AG09309 (cell line): Measurements from ENCODE around the gene CLCN4.

Experiments used
- DNase-seq: peaks from one replicate; pipeline ENCODE4 v3.0.0-alpha.2; 2010; ENCODE audit warnings: low read depth
- H3K4me3 ChIP-seq: 2 replicates; pipeline ENCODE4 v1.5.1; 2011; ENCODE audit warnings: mild to moderate bottlenecking, low read depth, low read length, moderate library complexity; ENCODE audit not compliant: control insufficient read depth
- TF ChIP-seq, protein P1 (sequence below): IDR thresholded peaks from 2 replicates; pipeline ENCODE4 v1.5.1; 2011; ENCODE audit warnings: mild to moderate bottlenecking, low read depth, low read length, inconsistent platforms; ENCODE audit not compliant: insufficient read depth, control insufficient read depth; ENCODE audit errors: missing control alignments

The CLCN4 gene

DNA sequence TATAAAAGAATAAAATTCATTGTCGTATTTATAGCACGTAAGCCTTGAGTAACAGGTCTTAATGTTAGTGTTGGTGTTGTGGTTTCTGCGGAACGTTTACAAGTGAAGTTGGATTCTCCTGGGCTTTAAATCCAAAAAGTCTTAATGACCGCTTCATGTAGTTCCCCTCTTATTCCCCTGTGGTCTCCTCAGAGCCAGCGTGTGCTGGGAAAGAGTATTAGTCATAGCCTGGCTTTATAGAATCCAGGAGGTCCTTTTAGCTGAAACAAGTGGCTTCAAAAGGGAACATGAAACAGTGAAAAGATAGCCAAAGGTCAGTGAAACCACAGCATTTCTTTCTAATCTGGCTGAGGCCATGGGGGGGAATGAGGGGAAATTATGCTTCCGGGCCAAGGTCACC lies 79.1 kb downstream of the CLCN4 start:
- TF ChIP-seq, protein P1, sequence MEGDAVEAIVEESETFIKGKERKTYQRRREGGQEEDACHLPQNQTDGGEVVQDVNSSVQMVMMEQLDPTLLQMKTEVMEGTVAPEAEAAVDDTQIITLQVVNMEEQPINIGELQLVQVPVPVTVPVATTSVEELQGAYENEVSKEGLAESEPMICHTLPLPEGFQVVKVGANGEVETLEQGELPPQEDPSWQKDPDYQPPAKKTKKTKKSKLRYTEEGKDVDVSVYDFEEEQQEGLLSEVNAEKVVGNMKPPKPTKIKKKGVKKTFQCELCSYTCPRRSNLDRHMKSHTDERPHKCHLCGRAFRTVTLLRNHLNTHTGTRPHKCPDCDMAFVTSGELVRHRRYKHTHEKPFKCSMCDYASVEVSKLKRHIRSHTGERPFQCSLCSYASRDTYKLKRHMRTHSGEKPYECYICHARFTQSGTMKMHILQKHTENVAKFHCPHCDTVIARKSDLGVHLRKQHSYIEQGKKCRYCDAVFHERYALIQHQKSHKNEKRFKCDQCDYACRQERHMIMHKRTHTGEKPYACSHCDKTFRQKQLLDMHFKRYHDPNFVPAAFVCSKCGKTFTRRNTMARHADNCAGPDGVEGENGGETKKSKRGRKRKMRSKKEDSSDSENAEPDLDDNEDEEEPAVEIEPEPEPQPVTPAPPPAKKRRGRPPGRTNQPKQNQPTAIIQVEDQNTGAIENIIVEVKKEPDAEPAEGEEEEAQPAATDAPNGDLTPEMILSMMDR, result no peak
- H3K4me3 ChIP-seq, result no peak overlapping the region
- DNase-seq, result peak; percentile 80

DNA sequence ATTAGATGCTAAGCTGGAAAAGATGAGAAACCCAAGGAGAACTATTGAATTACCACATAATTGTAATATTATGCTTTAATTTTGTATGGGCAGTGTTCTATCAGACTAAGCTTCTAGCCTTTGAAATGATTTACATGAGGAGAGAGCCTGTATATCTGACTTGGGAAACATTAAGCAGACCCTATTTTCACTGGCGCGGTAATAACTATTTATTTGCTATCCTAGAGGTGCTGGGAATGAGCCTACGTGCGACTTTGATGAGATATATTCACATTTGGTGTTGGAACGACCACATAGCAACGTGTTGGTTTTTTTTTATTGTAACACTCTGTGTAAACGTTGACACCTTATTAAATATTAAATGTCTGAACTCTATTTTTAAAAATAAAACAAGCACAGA lies 80.5 kb downstream of the CLCN4 start:
- no peak overlapping the region for H3K4me3 ChIP-seq
- TF ChIP-seq, protein P1, result no peak
- no peak for DNase-seq

DNA sequence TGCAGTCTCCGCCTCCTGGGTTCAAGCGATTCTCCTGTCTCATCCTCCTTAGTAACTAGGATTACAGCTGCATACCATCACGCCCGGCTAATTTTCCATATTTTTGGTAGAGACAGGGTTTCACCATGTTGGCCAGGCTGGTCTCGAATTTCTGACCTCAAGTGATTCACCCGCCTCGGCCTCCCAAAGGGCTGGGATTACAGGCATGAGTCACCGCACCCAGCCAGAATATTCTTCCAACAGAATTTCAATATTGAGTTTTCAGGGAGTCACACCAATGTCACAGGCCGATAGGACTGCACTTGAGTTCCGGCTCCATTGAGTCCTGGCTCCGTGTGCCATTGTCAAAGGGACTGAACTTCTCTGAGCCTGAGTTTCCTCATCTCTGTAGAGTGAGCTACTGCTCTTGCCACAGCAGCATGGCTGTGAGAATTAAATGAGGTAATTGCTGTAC lies 82.9 kb downstream of the CLCN4 start:
- TF ChIP-seq, protein P1, result no peak
- DNase-seq, result peak; percentile 13

DNA sequence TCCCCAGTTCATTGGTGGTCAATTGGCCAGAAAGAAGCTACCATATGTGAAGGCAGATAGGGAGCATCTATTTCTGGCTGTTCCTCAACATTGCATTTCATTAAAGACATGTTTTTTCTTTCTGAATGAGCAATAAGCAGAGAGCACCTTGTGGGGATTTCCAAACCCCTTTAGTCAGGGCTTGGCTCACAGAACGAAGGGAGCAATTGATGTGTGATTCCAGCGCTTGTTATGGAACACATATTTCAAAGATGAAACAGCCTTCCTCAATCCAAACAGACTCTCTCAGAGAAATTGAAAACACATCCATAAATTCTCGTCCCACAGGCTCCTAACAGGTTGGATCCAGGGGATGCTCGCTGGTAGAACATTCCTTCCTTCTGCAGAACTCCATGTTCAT lies 84.1 kb downstream of the CLCN4 start:
- peak; percentile 47 for DNase-seq
- no peak overlapping the region for H3K4me3 ChIP-seq
- TF ChIP-seq, protein P1, result no peak

More for the DNA sequence above, 82.9 kb downstream of the CLCN4 start:
- no peak overlapping the region for H3K4me3 ChIP-seq

DNA sequence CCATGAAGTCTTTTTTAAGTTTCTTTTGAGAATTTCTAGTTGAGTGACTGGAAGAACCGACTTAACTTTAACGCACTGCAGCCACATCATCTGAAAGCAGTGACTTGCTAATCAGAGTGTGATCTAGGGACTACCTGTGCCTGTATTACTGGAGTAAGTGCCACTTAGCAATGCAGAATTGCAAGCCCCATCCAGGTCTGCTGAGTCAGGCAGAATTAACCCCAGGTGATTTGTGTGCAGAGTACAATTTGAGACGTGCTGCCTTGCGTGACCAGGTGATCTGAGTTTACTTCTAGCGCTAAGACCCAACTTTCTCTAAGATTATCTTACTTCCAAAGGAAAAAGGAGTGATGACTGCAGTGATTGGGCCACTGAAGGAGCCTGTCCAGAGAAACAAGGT lies 85.3 kb downstream of the CLCN4 start:
- H3K4me3 ChIP-seq, result no peak overlapping the region
- no peak for DNase-seq
- TF ChIP-seq, protein P1, result no peak

DNA sequence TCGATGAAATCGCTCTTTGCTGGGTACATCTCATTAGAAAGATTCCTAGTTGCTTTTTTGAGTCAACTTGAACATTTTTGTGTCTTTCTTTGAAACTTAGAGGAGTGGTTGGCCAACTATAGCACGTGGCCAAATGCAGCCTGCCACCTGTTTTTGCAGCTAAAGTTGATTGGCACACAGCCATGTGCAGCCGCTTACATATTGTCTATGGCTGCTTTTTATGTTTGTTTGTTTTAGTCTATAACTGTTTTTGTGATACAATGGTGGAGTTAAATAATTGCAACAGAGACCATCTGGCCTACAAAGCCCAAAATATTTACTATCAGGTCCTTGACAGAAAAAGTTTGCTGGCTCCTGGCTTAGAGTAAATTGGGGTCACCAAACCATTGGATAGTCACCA lies 86.3 kb downstream of the CLCN4 start:
- H3K4me3 ChIP-seq, result no peak overlapping the region
- DNase-seq, result no peak
- TF ChIP-seq, protein P1, result no peak
